H4 (cell line): Measurements from ENCODE around the gene IGLL1. TPM values are rescaled to one million over a fixed set of nuclear protein-coding genes. Genes with fewer than 3 reads are reported as not detected.

Experiments
- DNase-seq: peaks from one replicate; pipeline ENCODE4 v3.0.0-alpha.2; 2015; ENCODE audit warnings: low spot score
- total RNA-seq: library from RNA; depleted of rRNA; stranded (reverse); fragments of >200 nt; shearing (Covaris generic); gene quantifications from 2 replicates; pipeline ENCODE4 v1.2.3, GENCODE V29; 2014; rRNA removed

Gene IGLL1
- total RNA-seq, 1 experiment from 2014 or later = not detected

DNA sequence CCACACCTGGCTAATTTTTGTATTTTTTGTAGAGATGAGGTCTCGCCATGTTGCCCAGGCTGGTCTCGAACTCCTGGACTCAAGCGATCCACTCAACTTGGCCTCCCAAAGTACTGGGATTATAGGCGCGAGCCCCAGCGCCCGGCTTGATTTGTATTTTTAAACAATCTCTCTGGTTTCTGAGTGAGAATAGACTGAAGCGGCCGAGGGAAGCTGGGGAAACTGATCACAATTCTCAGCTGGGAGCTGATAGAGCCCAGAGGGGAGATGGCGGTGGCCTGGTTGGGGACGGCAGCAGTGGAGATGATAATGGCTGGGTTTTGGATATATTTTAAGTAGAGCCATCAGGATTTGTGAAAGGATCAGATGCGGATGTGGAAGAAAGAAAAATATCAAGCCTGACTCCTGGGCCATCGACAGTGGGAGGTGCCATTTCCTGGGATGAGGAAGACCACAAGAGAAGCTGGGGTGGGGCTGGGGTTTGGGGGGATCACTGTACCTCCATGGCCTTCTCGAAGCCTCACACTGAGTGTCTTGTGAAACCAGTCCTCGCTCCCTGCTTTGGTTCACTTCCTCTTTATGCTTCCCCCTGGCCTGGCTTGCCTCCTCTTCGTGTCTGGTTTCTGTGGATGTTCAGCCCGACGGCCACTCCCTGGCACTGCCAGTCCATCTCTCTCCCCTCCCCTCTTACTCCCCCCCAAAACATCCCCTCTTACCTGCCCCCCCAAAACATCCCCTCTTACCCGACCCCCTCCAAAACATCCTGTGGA lies 51.9 kb downstream of the IGLL1 start:
- DNase-seq = no peak

DNA sequence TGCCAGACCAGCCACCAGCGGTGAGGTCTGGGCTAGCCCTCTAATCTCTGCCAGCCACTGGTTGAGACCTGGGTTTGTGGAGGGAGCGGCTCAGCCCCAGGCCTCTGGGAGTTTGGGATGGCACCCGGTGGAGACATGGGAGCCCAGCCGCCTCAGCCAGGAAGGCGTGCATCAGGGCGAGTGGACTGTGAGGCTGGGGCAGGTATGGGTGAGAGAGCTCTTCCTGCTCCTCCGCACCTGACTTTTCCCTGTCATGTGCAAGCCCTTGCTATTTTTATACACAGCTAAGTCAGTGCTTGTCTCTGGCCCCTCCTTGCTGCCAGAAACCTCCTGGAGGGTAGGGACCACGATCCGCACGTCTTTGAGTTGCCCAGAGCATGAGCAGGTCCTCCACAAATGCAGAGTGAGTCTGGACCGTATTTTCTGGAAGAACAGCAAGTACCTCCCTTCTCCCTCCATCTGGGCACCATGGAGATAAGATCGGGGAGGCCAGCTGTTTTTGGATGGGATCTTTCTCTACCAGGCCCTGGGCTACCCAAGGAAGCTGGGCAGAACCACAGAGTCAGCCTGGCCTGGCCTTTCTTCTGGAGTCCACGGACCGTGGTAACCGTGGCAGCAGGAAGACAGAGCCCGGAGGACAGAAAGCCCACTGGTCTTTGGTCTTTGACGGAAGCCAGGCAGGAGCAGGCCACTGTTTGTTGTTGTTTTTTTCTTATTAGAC lies 53.3 kb downstream of the IGLL1 start:
- no peak for DNase-seq

- DNase-seq = no peak
Observed at GRCh38 chr22:23525510-23525909, 54.6 kb downstream of the IGLL1 start.

- no peak for DNase-seq
Observed at GRCh38 chr22:23524226-23524625, 55.9 kb downstream of the IGLL1 start.

DNA sequence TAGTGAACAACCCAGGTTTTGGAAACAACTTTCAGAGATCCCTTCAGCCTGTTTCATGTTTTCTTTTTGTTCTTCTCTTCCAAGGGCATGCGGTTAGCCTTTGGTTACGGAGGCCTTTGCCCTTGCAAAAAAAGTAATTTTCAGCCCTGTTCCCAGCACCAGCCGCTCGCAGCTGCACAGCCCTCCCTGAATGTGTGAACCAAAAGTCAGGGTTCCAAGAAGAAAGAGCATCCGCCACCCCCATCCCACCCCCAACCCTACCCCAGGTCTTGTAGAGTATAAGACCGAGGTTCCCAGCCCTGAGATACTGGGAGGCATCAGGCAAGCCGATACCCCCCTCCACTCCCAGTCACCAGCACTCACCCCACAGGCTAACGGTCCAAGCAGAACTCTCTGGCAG lies 56.4 kb downstream of the IGLL1 start:
- DNase-seq = no peak

Other genes starting within 250 kb of the IGLL1 start
- not detected in 2 replicates for gene DRICH1, start 52.0 kb upstream of the IGLL1 start, total RNA-seq
- gene RGL4, start 110.7 kb upstream of the IGLL1 start, total RNA-seq = not detected in 2 replicates
- 1.2 and 1.4 TPM in 2 replicates for gene ZNF70, start 170.8 kb upstream of the IGLL1 start, total RNA-seq
- not detected in 2 replicates for gene VPREB3, start 174.1 kb upstream of the IGLL1 start, total RNA-seq
- gene C22orf15, start 182.7 kb upstream of the IGLL1 start, total RNA-seq = not detected in 2 replicates
- 0.72 and 14.9 TPM in 2 replicates for gene CHCHD10, start 187.7 kb upstream of the IGLL1 start, total RNA-seq
- 0.35 and 1.4 TPM in 2 replicates for gene MMP11, start 192.6 kb upstream of the IGLL1 start, total RNA-seq
- 50.9 and 61.2 TPM in 2 replicates for gene SMARCB1, start 206.7 kb upstream of the IGLL1 start, total RNA-seq